Measurements from ENCODE around the gene SEMA3D.

Gene SEMA3D

DNA sequence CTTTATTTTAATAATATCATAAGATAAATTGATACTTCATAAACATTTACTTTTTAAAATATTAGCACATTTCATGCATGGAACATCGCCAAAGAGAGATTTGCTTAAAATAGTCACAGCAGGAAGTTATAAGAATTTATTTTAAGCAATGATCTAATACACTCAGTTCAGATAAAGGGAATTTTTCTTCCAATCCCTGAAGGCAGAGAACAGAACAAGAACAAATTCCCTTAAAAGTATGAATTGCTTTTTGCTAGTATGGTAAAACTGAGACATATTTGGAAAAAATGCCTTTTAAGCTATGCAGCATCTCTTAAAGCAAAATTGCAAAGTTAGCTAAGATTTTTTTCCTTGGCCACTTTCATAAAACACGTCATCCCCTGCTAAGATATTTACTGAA, 91.0 kb downstream of the SEMA3D start:
- no peak for DNase-seq
- in situ Hi-C loops (cut with HindIII; ENCODE audit: low pct_ligation_motif_present, low pct_unique_long_range_greater_than_20kb, low sequenced_read_pairs) = no loop called here

DNA sequence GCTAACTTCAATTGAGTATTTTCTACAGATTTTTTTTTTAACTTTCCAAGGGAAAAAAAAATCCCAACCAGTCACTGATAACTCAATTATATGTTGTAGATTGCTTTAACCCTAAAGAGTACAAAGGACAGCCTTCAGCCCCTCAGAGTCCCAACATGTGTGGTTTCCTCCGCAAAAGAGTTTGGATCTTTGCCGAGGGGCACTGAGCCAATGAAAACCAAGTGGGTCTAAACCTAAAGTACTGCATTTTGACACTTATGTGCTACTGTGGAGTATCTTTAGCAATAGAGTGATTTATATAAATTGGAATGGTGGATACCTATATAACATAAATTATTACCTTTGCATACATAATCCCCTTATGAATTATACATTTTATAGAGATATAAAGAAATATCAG, 91.5 kb downstream of the SEMA3D start:
- in situ Hi-C loops (cut with HindIII; ENCODE audit: low pct_ligation_motif_present, low pct_unique_long_range_greater_than_20kb, low sequenced_read_pairs) = no loop called here
- no peak for DNase-seq

DNA sequence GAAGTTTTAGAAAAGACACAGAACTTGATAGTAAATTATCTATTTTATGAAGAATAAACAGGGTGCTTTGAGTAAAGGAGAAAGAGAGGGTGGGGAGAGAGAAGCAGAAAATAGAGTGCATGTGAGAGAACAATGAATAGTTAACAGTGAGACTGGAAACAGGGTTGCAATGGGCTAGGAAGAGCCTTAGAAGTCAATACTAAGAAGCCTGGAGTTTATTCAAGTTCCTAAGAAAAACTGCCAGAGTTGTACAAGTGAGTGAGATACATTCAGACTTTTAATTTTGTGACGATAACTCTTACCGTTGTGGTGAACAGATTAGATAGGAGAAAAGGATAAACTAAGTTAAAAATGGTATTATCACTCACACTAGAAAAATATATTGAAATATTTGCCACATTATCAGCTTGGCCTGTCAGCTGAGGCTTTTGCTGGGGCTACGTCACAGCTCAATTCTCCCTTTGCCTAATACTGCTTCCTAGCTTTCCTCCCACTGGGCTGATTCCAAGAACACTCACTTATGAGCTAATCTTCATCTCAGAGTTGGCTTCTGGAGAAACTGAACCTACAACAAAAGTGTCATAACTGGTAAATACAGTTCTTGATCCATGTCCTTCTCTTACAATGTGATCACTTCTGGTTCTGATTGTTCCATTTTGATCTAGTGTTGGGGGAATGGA, 92.7 kb downstream of the SEMA3D start:
- in situ Hi-C loops (cut with HindIII; ENCODE audit: low pct_ligation_motif_present, low pct_unique_long_range_greater_than_20kb, low sequenced_read_pairs) = no loop called here
- DNase-seq = no peak

GRCh38 chr7:85091565-85091928, 95.3 kb downstream of the SEMA3D start:
- DNase-seq = no peak
- in situ Hi-C loops (cut with HindIII; ENCODE audit: low pct_ligation_motif_present, low pct_unique_long_range_greater_than_20kb, low sequenced_read_pairs) = no loop called here

GRCh38 chr7:85090919-85091564, 95.8 kb downstream of the SEMA3D start:
- DNase-seq = no peak
- in situ Hi-C loops (cut with HindIII; ENCODE audit: low pct_ligation_motif_present, low pct_unique_long_range_greater_than_20kb, low sequenced_read_pairs) = no loop called here

GRCh38 chr7:85090143-85090542, 96.7 kb downstream of the SEMA3D start:
- in situ Hi-C loops (cut with HindIII; ENCODE audit: low pct_ligation_motif_present, low pct_unique_long_range_greater_than_20kb, low sequenced_read_pairs) = no loop called here
- no peak for DNase-seq

DNA sequence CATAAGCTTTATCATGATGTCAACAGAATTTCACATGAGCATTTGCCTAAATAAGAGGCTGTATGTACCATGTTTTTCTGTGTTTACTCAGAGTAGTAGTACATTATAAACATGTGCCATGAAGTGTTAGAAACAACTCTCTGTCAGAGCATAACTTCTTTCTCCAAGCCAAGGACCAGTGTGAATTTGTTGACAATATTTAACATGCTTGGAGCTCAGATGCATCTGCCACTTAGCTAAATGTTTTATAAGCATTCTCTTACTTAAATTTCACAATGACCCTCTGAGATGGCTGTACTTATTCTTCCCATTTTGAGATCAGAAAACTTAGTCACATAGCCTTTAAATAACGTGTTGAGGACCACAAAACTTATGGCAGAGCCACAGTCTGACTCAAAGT, 105.0 kb downstream of the SEMA3D start:
- DNase-seq = no peak
- in situ Hi-C loops (cut with HindIII; ENCODE audit: low pct_ligation_motif_present, low pct_unique_long_range_greater_than_20kb, low sequenced_read_pairs) = no loop called here

- no peak for DNase-seq
- in situ Hi-C loops (cut with HindIII; ENCODE audit: low pct_ligation_motif_present, low pct_unique_long_range_greater_than_20kb, low sequenced_read_pairs) = no loop called here
These were observed 105.5 kb downstream of the SEMA3D start for GRCh38 chr7:85081392-85081791.

DNA sequence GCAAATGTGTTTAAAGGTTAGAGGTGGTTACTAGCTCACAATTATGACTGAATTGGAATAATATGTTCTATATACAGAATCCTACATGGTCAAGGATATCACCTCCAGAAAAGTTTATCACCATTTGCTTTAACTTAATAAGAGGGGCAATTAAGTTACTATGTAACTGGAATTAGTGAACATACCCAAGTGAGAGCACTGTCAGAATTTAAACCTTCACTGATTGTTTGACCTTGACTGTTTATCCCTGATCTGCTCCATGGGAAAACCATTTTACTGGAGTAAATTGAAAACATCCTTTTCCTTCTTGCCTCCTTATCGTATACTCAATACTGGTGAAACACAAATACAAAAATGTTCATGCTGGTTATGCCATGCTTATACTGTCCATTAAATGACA, 107.4 kb downstream of the SEMA3D start:
- in situ Hi-C loops (cut with HindIII; ENCODE audit: low pct_ligation_motif_present, low pct_unique_long_range_greater_than_20kb, low sequenced_read_pairs) = no loop called here

GRCh38 chr7:85078181-85078580, 108.7 kb downstream of the SEMA3D start:
- in situ Hi-C loops (cut with HindIII; ENCODE audit: low pct_ligation_motif_present, low pct_unique_long_range_greater_than_20kb, low sequenced_read_pairs) = no loop called here
- DNase-seq = no peak

More for the DNA sequence above, 107.4 kb downstream of the SEMA3D start:
- no peak for DNase-seq

- in situ Hi-C loops (cut with HindIII; ENCODE audit: low pct_ligation_motif_present, low pct_unique_long_range_greater_than_20kb, low sequenced_read_pairs) = no loop called here
These were observed 111.0 kb downstream of the SEMA3D start for GRCh38 chr7:85075864-85076263.

GRCh38 chr7:85074992-85075391, 111.9 kb downstream of the SEMA3D start:
- no peak for DNase-seq
- in situ Hi-C loops (cut with HindIII; ENCODE audit: low pct_ligation_motif_present, low pct_unique_long_range_greater_than_20kb, low sequenced_read_pairs) = no loop called here

More at GRCh38 chr7:85075864-85076263, 111.0 kb downstream of the SEMA3D start:
- DNase-seq = no peak

GRCh38 chr7:85074016-85074415, 112.8 kb downstream of the SEMA3D start:
- in situ Hi-C loops (cut with HindIII; ENCODE audit: low pct_ligation_motif_present, low pct_unique_long_range_greater_than_20kb, low sequenced_read_pairs) = no loop called here
- DNase-seq = no peak

DNA sequence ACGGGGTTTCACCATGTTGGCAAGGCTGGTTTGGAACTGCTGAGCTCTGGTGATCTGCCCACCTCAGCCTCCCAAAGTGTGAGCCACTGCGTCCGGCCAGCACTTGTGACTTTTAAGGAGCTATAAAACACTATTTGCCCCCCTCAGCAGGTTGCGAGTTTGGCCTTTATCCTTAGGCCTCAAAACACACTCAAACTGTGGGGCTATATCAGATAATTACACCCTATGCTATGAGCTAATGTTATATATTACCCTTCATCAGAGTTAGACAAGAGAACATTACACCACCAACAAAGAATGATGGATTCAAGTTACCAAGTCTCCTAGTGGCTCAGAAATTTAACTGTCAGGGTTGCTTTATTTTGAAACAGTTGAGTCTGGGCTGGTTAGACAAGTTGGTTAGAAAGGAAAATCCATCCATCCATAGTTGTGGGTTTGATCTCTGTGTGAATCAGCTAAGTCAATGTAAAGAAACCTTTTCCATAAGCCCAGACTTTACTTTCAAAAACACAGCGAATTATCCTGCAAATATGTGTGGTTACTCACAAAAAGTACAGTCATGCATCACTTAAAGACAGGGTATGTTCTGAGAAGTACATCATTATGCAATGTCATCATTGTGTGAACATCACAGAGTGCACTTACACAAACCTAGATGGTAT, 115.8 kb downstream of the SEMA3D start:
- DNase-seq = no peak
- in situ Hi-C loops (cut with HindIII; ENCODE audit: low pct_ligation_motif_present, low pct_unique_long_range_greater_than_20kb, low sequenced_read_pairs) = no loop called here

DNA sequence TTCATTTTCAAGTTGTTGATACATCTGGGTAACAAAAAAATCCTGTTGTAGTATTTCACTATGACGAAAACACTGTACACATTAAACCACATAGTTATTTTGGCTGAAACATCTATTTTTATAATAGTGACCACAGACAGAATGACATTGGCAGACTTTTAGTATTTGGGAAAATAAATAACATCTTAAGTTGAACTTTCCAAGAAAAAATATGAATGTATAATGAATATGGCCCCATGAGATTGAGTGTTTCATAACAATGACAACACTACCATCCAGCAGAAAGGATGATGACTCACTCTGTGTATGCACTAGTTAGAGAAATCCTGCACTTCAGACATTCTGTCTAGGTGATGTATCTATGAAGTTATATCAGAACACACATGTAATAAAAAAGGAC, 118.1 kb downstream of the SEMA3D start:
- in situ Hi-C loops (cut with HindIII; ENCODE audit: low pct_ligation_motif_present, low pct_unique_long_range_greater_than_20kb, low sequenced_read_pairs) = no loop called here
- no peak for DNase-seq

- in situ Hi-C loops (cut with HindIII; ENCODE audit: low pct_ligation_motif_present, low pct_unique_long_range_greater_than_20kb, low sequenced_read_pairs) = no loop called here
These were observed 119.5 kb downstream of the SEMA3D start for GRCh38 chr7:85067371-85067770.

DNA sequence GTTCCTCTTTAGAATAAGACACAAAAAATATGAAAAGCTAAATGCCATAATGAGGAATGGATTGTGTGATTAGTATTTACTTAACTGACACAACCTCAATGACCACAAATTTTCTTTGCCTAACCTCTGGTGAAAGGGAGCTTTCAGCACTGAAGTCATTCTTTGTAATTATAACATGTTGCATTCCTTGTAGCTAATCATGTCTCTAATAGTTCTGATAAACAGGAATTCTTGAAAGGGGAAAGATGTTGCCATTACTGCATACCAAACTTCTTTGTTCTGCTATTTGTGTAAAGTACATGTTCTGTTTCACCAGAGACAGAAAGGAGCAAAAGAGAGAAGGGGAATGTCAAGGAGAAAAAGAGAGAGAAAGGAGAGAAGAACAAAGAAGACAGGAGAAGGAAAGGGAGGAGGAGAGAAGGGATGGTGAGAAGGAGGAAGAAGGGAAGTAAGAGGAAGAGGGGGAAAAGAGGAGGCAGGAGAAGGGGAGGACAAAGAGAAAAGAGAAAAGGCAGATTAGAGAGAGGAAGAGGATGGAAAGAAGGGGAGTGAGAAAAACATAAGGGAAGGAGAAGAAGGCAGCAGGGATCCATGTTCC, 120.9 kb downstream of the SEMA3D start:
- DNase-seq = no peak
- in situ Hi-C loops (cut with HindIII; ENCODE audit: low pct_ligation_motif_present, low pct_unique_long_range_greater_than_20kb, low sequenced_read_pairs) = no loop called here

More at GRCh38 chr7:85067371-85067770, 119.5 kb downstream of the SEMA3D start:
- DNase-seq = no peak

GRCh38 chr7:85065306-85065705, 121.5 kb downstream of the SEMA3D start:
- in situ Hi-C loops (cut with HindIII; ENCODE audit: low pct_ligation_motif_present, low pct_unique_long_range_greater_than_20kb, low sequenced_read_pairs) = no loop called here
- no peak for DNase-seq

DNA sequence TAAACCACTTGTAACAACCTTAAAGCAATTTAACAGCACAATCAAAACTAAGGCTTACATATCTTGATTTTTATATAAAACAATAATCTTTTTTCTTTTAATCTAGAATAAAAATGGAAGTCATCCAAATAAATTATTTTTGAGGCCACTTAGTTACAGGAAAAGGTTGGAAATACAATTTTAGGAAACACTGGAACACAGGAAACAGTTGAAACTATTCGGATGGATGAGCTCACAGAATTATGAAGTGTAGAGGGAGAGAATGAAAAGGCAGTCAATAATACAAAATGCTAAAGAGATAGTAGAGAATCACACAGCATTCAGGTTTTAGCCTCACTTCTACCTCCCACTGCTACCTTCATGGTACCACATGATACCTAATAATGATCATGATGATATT, 124.2 kb downstream of the SEMA3D start:
- in situ Hi-C loops (cut with HindIII; ENCODE audit: low pct_ligation_motif_present, low pct_unique_long_range_greater_than_20kb, low sequenced_read_pairs) = no loop called here

More for the DNA sequence above, 124.2 kb downstream of the SEMA3D start:
- no peak for DNase-seq
